ENCODE data around the gene UBXN2A. TPM values are rescaled to one million over a fixed set of nuclear protein-coding genes. Genes with fewer than 3 reads are reported as not detected.

The UBXN2A gene
- total and polyA plus RNA-seq, 10 of the 15 experiments (the other 5 are each of a cell fraction or from before 2014, with no cell fraction given), result 3.7 to 23.5 (median 14.6) TPM

DNA sequence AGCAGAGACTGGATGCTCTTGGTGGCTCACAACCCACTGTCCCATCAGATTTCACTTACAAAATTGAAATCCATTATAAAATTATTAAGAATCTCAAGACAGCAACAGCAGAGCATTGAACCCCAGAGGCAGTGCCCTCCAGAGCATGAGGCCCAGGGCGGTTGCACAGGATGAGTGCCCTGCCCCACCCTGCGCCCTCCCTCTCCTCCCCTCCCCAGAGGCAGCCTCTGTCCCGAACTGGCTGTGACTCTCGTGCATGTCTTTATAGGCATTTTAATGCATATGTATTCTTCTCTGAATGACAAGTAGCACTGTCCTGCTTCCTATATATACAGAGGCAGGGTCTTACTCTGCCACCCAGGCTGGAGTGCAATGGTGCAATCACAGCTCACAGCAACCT is 80.0 kb downstream of the UBXN2A start:
- no TSS peak for BruUV-seq (replicated peaks)
- no peak for FAIRE-seq
- no peak overlapping the region for H3K4me2 ChIP-seq (ENCODE audit: control insufficient read depth, insufficient read depth)
- intact Hi-C loops (cut with micrococcal nuclease; ENCODE audit: unreplicated experiment), result loop anchor here (2.0 kb wide), 1 partner anchor 65 kb away; the partner anchor contains the start of gene TP53I3
- H4K20me1 ChIP-seq (ENCODE audit: control insufficient read depth, insufficient read depth), result no peaks in the 10 kb centered on the region
- RAD21 ChIA-PET (ENCODE audit: unreplicated experiment), result no interaction called here
- H3K27me3 ChIP-seq (replicated peaks in 1 of 2; ENCODE audit: control insufficient read depth in 2 of 2, insufficient read depth in 2 of 2, low read length in 1 of 2), result no peaks in the 10 kb centered on the region
- H3K9ac ChIP-seq (ENCODE audit: control insufficient read depth, insufficient read depth, low read length), result no peak overlapping the region
- CTCF ChIA-PET, result interaction anchor here (0.6 kb wide), 1 partner anchor 90 kb away, joined by 3 read pairs; no protein-coding TSS in a partner anchor
- POLR2A ChIA-PET, result no interaction called here
- SMC1A ChIA-PET (ENCODE audit: uncharacterized antibody, unreplicated experiment), result no interaction called here
- H3K36me3 ChIP-seq (ENCODE audit: control insufficient read depth in 2 of 2, insufficient read depth in 2 of 2, low read length in 1 of 2), result peaks cover 0 to 8% of the 10 kb centered on the region in 2 experiments; a peak in 3 of 4 replicates
- H3K4me3 ChIP-seq, result no peak overlapping the region
- H3K9me3 ChIP-seq (replicated peaks; ENCODE audit: control insufficient read depth, insufficient read depth, low read length), result no peaks in the 10 kb centered on the region
- H2AFZ ChIP-seq (ENCODE audit: control insufficient read depth, low read depth, low read length), result no peak overlapping the region
- H3K79me2 ChIP-seq (ENCODE audit: control insufficient read depth, insufficient read depth, low read length), result no peaks in the 10 kb centered on the region
- ATAC-seq, result no peak
- no peak for DNase-seq (ENCODE audit: low read depth, low spot score)
- no peak overlapping the region for H3K27ac ChIP-seq (ENCODE audit: control insufficient read depth, insufficient read depth)
- in situ Hi-C loops (cut with MboI), result no loop called here
- WGBS (ENCODE audit: insufficient coverage, insufficient replicate concordance, low lambda C conversion rate, missing lambda C conversion rate), result 88% methylated on average over 1 of the region's 4 CpGs
- H3K4me1 ChIP-seq (ENCODE audit: control insufficient read depth, insufficient read depth, low read length), result no peaks in the 10 kb centered on the region
- TF ChIP-seq, protein P1, sequence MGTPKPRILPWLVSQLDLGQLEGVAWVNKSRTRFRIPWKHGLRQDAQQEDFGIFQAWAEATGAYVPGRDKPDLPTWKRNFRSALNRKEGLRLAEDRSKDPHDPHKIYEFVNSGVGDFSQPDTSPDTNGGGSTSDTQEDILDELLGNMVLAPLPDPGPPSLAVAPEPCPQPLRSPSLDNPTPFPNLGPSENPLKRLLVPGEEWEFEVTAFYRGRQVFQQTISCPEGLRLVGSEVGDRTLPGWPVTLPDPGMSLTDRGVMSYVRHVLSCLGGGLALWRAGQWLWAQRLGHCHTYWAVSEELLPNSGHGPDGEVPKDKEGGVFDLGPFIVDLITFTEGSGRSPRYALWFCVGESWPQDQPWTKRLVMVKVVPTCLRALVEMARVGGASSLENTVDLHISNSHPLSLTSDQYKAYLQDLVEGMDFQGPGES (IDR thresholded peaks at IDR 0.05), result no peak
- TF ChIP-seq, protein P2, sequence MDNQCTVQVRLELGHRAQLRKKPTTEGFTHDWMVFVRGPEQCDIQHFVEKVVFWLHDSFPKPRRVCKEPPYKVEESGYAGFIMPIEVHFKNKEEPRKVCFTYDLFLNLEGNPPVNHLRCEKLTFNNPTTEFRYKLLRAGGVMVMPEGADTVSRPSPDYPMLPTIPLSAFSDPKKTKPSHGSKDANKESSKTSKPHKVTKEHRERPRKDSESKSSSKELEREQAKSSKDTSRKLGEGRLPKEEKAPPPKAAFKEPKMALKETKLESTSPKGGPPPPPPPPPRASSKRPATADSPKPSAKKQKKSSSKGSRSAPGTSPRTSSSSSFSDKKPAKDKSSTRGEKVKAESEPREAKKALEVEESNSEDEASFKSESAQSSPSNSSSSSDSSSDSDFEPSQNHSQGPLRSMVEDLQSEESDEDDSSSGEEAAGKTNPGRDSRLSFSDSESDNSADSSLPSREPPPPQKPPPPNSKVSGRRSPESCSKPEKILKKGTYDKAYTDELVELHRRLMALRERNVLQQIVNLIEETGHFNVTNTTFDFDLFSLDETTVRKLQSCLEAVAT (IDR thresholded peaks at IDR 0.05), result no peak
- TF ChIP-seq FOXM1 (IDR thresholded peaks at IDR 0.05; ENCODE audit: low read depth, low read length), result no peak
- no peak for TF ChIP-seq PML (IDR thresholded peaks at IDR 0.05; ENCODE audit: low read length)
- no peak for TF ChIP-seq BRCA1 (IDR thresholded peaks at IDR 0.05; ENCODE audit: low read depth, low read length)
- TF ChIP-seq, protein P3, sequence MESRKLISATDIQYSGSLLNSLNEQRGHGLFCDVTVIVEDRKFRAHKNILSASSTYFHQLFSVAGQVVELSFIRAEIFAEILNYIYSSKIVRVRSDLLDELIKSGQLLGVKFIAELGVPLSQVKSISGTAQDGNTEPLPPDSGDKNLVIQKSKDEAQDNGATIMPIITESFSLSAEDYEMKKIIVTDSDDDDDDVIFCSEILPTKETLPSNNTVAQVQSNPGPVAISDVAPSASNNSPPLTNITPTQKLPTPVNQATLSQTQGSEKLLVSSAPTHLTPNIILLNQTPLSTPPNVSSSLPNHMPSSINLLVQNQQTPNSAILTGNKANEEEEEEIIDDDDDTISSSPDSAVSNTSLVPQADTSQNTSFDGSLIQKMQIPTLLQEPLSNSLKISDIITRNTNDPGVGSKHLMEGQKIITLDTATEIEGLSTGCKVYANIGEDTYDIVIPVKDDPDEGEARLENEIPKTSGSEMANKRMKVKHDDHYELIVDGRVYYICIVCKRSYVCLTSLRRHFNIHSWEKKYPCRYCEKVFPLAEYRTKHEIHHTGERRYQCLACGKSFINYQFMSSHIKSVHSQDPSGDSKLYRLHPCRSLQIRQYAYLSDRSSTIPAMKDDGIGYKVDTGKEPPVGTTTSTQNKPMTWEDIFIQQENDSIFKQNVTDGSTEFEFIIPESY (IDR thresholded peaks at IDR 0.05), result no peak
- no peak for TF ChIP-seq DPF2 (IDR thresholded peaks at IDR 0.05)
- no peak for TF ChIP-seq CHD4 (IDR thresholded peaks at IDR 0.05)
- TF ChIP-seq, protein P4, sequence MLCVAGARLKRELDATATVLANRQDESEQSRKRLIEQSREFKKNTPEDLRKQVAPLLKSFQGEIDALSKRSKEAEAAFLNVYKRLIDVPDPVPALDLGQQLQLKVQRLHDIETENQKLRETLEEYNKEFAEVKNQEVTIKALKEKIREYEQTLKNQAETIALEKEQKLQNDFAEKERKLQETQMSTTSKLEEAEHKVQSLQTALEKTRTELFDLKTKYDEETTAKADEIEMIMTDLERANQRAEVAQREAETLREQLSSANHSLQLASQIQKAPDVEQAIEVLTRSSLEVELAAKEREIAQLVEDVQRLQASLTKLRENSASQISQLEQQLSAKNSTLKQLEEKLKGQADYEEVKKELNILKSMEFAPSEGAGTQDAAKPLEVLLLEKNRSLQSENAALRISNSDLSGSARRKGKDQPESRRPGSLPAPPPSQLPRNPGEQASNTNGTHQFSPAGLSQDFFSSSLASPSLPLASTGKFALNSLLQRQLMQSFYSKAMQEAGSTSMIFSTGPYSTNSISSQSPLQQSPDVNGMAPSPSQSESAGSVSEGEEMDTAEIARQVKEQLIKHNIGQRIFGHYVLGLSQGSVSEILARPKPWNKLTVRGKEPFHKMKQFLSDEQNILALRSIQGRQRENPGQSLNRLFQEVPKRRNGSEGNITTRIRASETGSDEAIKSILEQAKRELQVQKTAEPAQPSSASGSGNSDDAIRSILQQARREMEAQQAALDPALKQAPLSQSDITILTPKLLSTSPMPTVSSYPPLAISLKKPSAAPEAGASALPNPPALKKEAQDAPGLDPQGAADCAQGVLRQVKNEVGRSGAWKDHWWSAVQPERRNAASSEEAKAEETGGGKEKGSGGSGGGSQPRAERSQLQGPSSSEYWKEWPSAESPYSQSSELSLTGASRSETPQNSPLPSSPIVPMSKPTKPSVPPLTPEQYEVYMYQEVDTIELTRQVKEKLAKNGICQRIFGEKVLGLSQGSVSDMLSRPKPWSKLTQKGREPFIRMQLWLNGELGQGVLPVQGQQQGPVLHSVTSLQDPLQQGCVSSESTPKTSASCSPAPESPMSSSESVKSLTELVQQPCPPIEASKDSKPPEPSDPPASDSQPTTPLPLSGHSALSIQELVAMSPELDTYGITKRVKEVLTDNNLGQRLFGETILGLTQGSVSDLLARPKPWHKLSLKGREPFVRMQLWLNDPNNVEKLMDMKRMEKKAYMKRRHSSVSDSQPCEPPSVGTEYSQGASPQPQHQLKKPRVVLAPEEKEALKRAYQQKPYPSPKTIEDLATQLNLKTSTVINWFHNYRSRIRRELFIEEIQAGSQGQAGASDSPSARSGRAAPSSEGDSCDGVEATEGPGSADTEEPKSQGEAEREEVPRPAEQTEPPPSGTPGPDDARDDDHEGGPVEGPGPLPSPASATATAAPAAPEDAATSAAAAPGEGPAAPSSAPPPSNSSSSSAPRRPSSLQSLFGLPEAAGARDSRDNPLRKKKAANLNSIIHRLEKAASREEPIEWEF (IDR thresholded peaks at IDR 0.05; ENCODE audit: insufficient replicate concordance, low read depth, low read length), result no peak
- no peak for TF ChIP-seq EGR1 (IDR thresholded peaks at IDR 0.05; ENCODE audit: borderline replicate concordance in 1 of 2, low read depth in 2 of 2, low read length in 2 of 2)
- TF ChIP-seq EZH2 (IDR thresholded peaks at IDR 0.05; ENCODE audit: borderline replicate concordance, control insufficient read depth, low read depth, low read length), result no peak
- TF ChIP-seq GABPA (IDR thresholded peaks at IDR 0.05; ENCODE audit: low read depth), result no peak
- no peak for TF ChIP-seq KLF5 (IDR thresholded peaks at IDR 0.05; ENCODE audit: partially characterized antibody)
